NCI-H1105 (cell line): ENCODE data around the gene DNM3.
"Not testable (repeated sequence)": the region's sequence is repeated elsewhere in the genome, so short reads cannot be mapped to it uniquely, and the experiment has no call there.

Experiments used
- DNase-seq: peaks from one replicate; lab custom pipeline; 2025; lab: John Stamatoyannopoulos, UW

Gene DNM3

DNA sequence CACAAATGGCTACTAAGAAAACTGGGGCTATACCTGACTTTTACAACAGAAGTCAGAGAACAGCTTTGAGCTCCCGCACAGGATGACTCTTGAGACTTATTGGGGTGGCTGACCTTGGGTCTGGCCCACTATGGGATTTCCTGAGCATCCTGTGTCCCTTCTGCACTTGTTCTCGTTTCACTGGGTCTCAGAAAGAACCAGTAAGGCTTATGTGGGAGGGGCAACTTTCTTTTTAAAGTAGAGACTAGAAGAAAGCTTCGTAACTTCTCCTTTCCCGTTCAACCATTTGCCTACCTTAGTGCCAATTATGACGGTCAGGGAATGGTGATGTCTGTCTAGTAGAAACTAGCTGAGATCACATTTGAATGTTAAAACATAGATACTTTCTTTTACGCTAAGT is 519.7 kb downstream of the DNM3 start:
- DNase-seq, result no peak

DNA sequence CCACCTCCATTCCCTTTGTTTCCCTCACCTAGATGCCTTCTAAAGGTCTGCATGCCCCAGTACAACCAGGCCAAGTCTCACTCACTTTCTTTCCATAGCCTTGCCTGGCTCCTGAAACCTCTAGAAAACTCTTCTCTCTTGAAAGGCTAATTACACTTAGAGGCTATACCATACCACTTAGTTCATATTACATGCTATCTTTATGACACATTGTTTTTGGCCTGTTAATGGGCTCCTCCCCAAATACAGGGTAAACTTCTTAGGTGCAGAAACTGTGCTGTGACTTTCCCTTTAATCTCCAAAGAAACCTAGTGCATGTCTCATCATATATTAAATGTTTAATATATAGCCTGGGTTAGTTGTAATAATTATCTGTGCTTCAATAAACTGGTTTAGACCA is 522.6 kb downstream of the DNM3 start:
- no peak for DNase-seq

DNA sequence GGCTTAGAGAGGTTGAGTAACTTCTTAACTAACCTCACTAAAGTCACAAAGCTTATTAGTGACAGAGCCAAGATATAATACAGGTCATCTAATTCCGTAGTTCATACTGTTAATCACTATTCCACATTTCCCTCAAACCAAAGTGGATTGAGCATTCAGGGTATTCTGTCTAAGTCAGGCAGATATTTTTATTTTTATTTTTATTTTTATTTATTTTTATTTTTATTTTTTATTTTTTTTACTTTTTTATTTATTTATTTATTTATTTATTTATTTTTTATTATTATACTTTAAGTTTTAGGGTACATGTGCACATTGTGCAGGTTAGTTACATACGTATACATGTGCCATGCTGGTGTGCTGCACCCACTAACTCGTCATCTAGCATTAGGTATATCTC is 530.3 kb downstream of the DNM3 start:
- not testable (repeated sequence) for DNase-seq

DNA sequence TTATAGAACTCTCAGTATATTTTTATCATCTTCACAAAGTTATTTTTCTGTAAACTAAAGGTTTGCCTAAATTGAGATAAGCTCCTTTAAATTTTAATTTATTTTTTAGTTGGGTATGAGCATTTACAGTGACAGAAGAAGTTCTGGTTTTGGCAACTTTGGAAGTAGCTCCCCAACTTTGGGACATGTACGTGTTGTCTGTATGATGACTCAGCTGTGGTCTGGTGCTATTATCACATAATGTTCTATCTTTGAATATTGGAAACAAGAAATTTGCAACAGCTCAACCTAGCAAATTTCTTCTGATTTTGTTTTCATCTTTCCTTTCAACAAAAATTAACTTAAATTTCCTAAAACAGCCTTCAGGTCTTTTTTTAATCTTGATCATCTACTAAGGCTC is 532.6 kb downstream of the DNM3 start:
- DNase-seq, result no peak

DNA sequence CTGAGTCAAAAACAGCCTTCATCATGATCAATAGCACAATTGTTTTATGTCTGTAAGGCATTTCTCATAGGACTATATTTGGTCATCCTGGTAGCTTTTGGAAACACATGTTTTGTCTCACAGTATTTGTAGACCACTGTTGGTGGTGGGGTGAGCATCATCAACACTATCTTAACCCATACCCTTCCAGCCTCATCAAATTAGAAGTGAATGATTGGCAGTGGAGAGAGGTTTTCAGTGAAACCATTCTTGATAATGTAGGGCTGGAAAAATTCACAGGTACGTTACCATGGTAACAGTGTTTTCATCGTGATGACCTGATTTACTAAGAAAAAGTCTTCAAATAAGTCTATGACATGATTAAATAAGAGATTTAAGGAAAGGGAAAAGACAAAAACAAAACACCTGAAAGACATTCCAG is 533.9 kb downstream of the DNM3 start:
- DNase-seq, result no peak

DNA sequence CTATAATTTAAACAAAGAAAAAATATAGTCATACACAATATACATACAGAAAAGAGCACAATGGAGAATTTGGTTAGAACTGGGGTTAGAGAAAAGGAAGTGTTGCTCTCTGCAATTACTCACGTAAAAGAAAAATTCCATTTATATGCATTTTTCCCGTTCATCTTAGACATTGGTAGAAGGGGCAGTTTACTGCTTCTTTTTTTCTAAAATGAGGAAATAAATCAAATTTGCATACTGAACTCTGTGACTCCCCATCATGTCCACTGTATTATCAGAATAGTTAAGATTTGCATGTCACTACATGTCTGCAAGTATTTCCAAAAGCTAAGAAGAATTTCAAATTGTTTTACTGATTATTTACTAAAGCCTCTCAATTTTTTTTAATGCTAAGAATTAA is 535.1 kb downstream of the DNM3 start:
- DNase-seq, result no peak

DNA sequence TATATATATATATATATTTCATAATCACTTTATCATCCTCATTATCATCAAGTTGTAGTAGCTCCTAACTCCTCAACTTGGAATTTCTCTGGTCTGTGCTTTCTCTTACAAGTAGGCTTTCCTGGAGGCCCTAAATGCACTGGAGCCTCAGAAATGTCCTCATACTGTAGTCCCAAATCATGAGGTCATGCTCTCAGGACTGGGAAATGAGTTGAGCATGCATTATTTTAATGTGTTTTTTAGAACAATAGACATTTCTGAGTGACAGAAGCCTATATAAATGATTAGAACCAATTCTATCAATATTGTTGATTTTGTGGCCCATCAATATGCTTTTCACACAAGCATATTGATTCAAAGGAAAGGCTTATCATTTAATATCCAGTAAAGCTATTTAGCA is 536.3 kb downstream of the DNM3 start:
- DNase-seq, result no peak

DNA sequence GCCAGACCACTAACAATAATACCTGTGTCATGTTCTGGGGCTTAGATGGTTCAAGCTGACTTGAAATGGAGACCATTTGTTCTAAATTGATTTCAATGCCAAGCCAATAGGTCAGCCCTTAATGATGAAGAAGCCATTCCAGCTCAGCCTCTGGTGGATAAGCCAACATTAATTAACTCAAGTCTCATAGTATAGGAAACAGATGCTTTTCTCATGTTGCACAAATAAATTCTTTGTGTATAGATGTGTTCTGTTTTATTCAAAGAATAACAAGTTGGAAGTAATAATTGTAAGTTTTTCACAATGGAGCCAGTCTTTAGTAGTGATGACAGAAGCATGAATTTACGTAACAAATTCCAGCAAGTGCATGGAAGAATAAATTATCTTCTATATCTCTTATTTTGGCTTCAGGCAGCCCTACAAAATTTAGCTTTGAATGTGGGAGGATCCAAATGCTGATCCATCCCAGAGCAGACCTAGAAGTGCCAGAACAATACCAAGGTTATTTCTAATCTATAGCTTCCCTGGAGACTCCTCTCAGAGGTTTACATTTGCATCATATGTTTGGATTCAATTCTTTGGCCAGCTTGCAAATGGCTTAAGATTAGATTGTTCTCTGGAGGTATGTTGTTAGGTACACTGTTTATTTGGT is 536.9 kb downstream of the DNM3 start:
- no peak for DNase-seq

DNA sequence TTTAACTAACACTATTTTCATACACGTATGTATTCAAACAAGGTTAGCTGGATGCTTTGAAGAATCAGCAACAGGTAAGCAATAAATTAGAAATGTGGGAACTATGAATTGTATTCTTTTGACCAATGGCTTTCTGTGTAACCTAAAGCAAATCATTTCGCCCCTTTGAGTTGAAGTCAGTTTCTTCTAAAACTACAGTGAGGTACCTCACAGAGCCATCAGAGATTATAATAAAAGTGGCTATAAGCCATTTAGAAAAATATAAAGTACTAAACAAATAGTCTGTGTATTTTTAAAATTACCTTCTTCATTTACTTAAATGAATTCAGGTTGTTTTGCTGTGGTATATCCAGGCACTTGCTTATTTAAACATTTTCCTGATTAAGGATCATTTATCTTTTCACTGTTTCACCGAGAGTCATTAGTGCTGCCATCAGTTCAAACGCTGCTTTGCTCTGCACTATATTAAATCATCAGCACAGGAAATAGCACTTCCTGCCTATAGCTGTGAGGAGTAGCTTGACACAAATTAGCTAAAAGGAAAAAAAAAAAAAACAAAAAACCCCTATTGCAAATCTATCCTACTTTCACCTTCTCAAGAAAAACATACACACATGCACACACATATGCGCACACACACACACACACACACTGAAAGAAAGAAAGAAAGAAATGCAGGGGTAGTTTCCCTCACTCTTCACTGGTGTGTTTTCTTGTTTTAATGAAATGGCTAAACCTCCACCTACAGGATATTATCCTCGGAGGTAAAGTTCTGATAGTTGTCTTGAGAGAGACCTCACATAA is 539.3 kb downstream of the DNM3 start:
- DNase-seq, result no peak

DNA sequence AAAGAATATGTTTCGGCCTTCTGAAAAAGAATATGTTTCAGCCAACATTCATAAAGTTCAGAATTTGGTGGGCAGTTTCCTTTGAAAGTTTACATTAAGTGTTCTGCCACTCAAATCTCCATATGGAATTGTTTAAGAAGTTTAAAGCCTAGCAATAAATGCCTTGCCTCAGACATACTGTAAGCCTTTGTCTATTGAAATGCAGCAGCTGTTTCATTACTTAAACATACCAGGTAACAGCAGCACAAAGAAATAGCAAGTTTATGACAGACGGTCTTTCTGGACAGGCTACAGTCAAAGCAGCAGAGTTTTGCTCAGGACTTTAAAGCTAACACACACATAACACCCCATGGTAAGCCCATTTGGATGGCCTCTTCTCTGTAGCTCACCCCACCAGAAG is 540.6 kb downstream of the DNM3 start:
- DNase-seq, result no peak

DNA sequence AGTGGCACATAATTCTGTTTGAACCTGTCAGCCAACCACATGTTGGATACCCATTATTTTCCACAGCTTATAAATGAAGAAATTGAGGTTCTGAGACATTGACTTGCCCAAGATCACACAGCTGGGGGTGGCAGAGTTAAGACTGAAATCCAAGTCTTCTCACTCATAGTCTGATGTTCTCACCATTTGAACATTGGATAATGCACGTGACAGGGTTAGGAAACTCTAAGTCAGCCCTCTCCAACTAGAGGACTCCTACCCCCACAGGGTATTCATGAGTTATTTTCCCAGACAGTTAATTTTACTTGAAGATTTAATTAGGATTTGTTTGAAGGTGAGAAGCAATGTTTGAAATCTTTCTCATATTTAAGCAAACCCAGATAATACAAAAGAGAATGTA is 541.1 kb downstream of the DNM3 start:
- DNase-seq, result no peak

DNA sequence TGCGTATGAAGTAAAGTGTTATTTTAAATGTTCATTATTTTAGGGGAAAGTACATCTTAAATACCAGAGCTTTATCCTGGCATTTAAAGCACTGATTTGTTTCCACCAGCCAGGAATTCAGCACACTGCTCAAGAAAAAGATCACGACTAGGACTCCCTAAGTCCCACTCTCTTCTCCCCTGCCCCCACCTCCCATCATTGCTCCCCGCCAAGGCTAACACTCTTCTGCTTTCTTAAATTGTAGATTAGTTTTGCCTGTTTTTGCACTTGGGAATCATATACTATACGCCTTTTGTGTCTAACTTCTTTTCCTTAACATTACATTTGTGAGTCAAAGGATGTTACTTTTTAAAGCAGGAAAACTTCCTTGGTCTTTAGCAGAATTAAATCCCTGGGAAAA is 541.7 kb downstream of the DNM3 start:
- no peak for DNase-seq

DNA sequence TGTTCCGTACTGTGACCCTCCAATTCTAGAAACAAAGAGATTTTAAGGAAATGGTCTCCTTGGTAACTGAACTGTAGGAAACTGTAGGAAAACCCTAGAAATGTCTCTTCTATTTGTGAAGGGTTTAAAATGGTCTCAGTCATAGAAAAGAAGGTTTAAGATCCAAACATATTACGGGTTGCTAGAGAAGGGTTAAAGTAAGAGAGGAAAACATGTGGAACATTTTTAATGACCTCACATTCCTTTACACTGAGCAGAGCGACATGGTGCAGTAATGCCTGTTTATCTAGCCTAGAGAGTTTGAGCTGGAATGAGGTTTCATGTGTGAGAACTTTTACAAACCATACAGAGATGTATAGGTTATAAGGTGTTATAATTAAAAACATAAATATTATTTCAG is 542.2 kb downstream of the DNM3 start:
- DNase-seq, result no peak

DNA sequence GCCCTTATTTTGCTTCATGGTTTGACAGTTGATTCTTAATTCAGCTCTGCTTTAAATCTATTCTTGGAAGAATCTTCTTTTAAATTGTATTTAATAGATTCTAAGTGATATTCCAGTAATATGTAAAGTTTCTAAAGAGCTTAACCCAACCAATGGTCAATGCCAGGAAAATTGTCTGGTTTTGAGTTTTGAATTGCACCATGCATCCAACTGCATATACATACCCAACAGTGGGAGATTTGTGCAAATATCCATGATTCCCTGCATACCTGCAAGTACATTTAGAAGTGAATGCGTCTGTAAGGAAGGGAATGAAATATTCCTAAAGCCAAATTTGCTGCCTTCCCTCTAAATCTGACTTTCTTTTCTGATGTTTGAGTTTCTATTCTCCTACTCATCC is 543.4 kb downstream of the DNM3 start:
- no peak for DNase-seq

DNA sequence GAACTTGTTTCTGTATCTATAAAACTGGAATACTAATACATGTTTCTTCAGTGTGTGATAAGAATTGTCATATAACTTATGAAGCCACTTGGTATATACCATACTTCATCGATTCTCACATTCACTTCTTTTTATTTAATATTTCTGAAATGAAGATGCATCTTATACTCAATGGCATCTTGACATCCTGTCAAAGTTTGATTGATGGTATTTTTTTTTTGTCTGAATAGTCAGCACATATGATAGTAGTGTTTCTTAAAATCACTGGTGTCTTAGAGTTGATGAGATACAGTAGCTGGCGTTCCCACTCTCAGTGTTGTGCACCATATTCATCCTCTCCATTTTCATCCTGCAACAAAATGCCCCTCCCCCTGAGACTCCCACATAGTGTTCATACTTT is 544.7 kb downstream of the DNM3 start:
- no peak for DNase-seq

DNA sequence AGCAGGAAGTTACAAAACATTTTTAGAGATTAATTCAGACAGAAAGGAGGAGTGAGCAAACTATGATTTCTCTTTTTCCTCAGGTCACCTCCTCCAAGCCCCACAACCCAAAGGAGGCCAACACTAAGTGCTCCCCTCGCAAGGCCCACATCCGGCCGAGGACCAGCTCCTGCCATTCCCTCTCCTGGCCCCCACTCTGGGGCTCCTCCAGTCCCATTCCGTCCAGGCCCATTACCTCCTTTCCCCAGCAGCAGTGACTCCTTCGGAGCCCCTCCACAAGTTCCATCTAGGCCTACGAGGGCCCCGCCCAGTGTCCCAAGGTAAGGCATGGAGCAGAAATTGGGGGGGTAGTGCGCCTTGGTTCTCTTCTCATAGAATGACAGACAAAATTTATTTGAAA is 547.2 kb downstream of the DNM3 start:
- no peak for DNase-seq

DNA sequence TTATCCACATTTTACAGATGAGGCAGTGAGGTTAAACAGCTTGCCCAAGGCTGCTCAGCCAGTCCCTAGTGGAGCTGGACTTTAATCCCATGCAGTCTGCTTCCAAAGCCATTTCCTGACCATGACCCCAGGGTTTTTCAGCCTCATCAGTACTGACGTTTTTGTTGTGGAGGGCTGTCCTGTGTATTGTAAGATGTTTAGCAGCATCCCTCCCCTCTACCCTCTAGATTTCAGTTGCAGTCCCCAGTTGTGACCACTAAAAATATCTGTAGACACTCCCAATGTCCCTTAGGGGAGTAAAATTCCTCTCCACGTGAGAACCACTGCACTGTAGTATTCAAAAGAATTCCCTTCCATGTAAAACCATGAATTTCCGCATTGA is 549.0 kb downstream of the DNM3 start:
- DNase-seq, result no peak

DNA sequence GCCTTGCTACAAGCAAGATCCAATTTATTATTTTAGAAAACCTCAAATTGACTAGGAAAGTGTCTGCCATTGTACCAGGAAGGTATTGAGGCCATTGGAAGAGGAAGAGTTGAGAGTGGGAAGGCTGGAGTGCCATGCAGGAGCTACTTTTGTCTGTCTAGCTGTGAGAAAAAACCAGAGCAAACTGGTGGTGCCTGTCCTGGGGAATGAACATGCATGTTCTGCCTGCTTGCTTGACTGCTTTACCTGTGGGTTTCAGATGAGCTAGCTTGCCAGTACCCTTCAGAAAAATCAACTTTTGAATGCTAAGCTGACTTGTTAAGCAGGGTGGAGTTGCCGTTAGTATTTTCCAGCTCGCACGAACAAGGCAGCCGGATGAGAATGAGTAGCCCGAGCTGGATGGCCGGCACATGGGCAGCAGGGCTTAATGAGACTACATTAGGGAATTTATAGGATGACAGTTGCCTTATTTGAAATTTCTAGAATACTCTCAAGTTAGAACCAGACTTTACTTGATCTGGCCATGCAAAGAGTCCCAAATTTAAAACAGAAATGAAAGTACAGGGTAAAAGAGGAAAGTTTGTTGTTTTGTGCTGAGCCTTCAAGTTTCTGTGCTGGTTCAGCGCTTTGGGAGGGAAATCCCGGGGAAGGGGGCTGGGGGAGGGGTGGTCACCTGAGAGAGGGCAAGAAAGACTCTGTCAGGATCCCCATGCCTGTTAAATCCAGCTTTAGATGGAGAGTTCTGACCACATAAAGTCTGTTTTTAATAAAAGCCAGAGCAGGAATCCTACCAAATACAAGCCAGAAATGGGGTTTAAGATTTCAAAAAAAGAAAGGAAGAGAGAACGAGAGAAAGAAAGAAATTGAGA is 549.6 kb downstream of the DNM3 start:
- DNase-seq, result no peak

DNA sequence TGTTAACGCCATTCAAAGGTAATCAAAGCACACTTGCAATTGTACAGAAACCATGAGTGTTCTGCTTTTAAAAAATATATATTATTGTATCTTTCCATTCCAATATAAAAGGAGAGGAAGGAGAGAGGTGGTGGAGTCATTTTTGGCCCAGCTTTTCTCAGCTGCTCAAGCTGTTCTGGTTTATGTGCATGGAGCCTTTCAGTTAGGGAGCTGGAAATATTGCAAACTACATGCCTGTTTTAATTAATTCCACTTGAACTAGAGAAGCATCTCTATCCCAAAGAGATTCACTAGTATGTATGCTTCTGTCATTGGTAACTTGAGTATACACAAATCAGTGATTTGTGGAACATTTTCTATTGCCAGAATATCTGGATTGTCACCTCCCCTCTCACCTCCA is 550.7 kb downstream of the DNM3 start:
- no peak for DNase-seq

DNA sequence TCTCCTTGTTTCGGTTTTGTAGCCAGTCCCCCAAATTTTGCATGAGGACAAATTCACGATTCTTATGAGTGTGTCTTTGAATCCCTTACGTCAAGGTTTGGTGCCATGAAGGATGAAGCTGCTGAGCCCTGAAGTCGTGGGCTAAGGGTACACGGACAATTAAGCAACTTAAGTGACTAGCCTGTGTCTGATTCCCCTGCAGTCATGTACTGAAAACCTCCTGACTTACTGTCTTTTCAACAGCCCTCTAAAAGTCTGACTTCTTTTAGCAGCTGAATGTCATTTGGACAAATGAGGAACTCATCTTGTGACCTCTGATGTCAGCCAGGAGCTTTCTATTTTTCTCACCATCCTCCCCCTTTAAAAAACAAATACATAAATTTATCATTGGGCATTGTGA is 552.1 kb downstream of the DNM3 start:
- DNase-seq, result no peak

DNA sequence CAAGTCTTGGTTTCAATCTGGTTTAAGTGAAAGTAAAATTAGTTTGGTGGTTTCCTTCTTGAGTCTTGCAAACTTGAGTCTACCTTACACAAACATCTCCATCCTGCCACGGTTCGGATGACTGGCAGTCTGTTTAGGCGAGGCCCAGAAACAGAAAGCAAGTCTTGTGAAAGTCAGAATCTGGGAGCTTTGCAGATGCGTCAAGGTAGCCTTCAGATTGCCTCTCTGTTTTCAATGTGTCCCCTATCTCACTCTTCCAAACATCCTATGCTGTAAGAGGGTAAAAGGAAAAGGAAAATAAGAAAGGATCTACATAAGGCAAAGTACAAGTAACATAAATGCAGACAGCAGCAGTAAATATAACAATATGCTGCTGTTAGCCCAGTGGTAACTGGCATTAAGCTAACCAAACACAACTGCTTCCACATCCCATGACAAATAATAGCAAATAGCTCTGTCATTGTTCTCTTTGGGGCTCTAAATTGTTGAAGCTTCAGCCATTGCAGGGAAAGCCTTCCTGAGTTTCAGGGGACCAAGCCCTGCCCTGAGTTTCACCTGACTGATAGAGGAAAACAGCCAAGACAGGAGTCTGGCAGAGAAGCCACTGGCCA is 552.9 kb downstream of the DNM3 start:
- no peak for DNase-seq

DNA sequence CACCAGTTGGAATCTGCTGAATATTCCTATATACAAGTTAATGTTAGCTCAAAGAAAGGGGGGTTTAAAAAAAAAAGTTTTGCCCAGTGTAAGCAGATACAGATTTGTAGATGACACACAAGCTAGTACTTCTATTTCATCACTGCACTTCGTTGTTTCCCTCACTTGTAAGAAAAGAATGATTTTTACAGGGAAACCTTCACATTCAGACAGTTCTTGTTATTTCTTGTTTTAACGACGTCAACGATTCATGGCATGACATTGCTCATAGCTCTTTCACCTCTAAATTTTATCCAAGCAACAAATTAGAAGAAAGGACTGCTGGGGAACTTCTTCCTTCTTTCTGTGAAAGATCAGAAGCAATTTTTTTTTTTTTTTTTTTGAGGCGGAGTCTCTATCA is 553.5 kb downstream of the DNM3 start:
- no peak for DNase-seq

DNA sequence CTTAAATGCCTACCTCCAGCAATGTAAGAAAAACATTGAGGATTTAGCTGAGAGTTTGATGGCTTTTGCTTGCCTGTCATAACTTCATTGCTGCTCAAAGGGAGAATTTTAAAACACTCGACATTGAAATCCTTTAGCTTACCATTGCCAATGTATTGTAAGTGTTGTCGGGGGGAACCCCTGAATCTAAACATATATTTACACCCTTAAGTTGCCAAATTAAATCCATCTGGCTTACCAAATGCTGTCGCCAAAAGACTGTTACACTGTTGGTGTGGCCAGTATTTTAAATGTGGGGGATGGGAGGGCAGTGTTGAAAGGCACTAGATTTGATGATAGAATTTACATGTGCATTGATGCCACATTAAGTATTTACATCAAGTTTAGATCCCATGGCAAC is 554.3 kb downstream of the DNM3 start:
- no peak for DNase-seq
